ENCODE results near the gene TRIM37. TPM values are rescaled to one million over a fixed set of nuclear protein-coding genes. Genes with fewer than 3 reads are reported as not detected.
"Not testable (repeated sequence)": the region's sequence is repeated elsewhere in the genome, so short reads cannot be mapped to it uniquely, and the experiment has no call there.

TRIM37 gene
- total and polyA plus RNA-seq, 4 donors = 5.4 to 12.9 (median 8.1) TPM

- no peak for TF ChIP-seq CTCF (IDR thresholded peaks at IDR 0.05; ENCODE audit: low read depth, low read length, missing input control)
- TF ChIP-seq REST (IDR thresholded peaks at IDR 0.05) = peak; percentile 51
- peak in 1 of 2 donors; percentile 35 for TF ChIP-seq HNF4A (conservative IDR thresholded peaks at IDR 0.05)
- H3K36me3 ChIP-seq (ENCODE audit: control insufficient read depth in 4 of 4, insufficient read depth in 3 of 4, low read depth in 1 of 4, low read length in 3 of 4) = no peaks in the 10 kb centered on the region
- no peak for DNase-seq (ENCODE audit: low spot score)
These were observed 141.5 kb downstream of the TRIM37 start for GRCh38 chr17:58965221-58965620.

GRCh38 chr17:58960068-58960467, 146.6 kb downstream of the TRIM37 start:
- H3K9me3 ChIP-seq (ENCODE audit: control insufficient read depth in 4 of 4, low read length in 3 of 4) = no peaks in the 10 kb centered on the region
- no peak overlapping the region for H3K4me3 ChIP-seq (ENCODE audit: low read depth in 1 of 3, low read length in 3 of 3)
- no peak for DNase-seq (ENCODE audit: low spot score)
- H3K27me3 ChIP-seq (ENCODE audit: control insufficient read depth in 4 of 4, insufficient read depth in 4 of 4, low read length in 3 of 4) = no peaks in the 10 kb centered on the region
- no peak overlapping the region for H3K9ac ChIP-seq (ENCODE audit: low read depth in 1 of 2, low read length in 2 of 2)
- peak overlapping the region; percentile 24 to 27 for H3K27ac ChIP-seq (ENCODE audit: low read depth in 1 of 2, low read length in 2 of 2)
- peaks cover 0 to 8% (median 2%) of the 10 kb centered on the region in 4 donors for H3K4me1 ChIP-seq (ENCODE audit: control insufficient read depth in 4 of 4, insufficient read depth in 4 of 4, low read length in 3 of 4)
- H3K36me3 ChIP-seq (ENCODE audit: control insufficient read depth in 4 of 4, insufficient read depth in 3 of 4, low read depth in 1 of 4, low read length in 3 of 4) = no peaks in the 10 kb centered on the region
- TF ChIP-seq CTCF (IDR thresholded peaks at IDR 0.05; ENCODE audit: low read depth, low read length, missing input control) (peak; percentile 46), GABPA (IDR thresholded peaks at IDR 0.05 in 1 of 2, conservative IDR thresholded peaks at IDR 0.05 in 1 of 2) (no peak), RXRA (IDR thresholded peaks at IDR 0.05) (peak; percentile 47 to 59), FOXA2 (IDR thresholded peaks at IDR 0.05) (no peak), RAD21 (IDR thresholded peaks at IDR 0.05) (peak; percentile 89 to 91), YY1 (IDR thresholded peaks at IDR 0.05) (peak; percentile 39), SP1 (IDR thresholded peaks at IDR 0.05) (no peak), HNF4A (conservative IDR thresholded peaks at IDR 0.05) (peak; percentile 24 to 39)

More at GRCh38 chr17:58965221-58965620, 141.5 kb downstream of the TRIM37 start:
- 73% methylated on average over 3 of the region's 3 CpGs for WGBS
- Histone ChIP-seq H3K4me3 (ENCODE audit: low read depth in 1 of 3, low read length in 3 of 3) (no peak overlapping the region), H3K9ac (ENCODE audit: low read depth in 1 of 2, low read length in 2 of 2) (no peak overlapping the region), H3K9me3 (ENCODE audit: control insufficient read depth in 4 of 4, low read length in 3 of 4) (no peaks in the 10 kb centered on the region), H3K27ac (ENCODE audit: low read depth in 1 of 2, low read length in 2 of 2) (no peak overlapping the region), H3K27me3 (ENCODE audit: control insufficient read depth in 4 of 4, insufficient read depth in 4 of 4, low read length in 3 of 4) (no peaks in the 10 kb centered on the region), H3K4me1 (ENCODE audit: control insufficient read depth in 4 of 4, insufficient read depth in 4 of 4, low read length in 3 of 4) (peaks cover 0 to 7% (median 2%) of the 10 kb centered on the region in 4 donors)

GRCh38 chr17:58957725-58958073, 149.0 kb downstream of the TRIM37 start:
- not testable (repeated sequence) for H3K36me3 ChIP-seq (ENCODE audit: control insufficient read depth in 4 of 4, insufficient read depth in 3 of 4, low read depth in 1 of 4, low read length in 3 of 4); DNase-seq (ENCODE audit: low spot score); H3K27ac ChIP-seq (ENCODE audit: low read depth in 1 of 2, low read length in 2 of 2); H3K9me3 ChIP-seq (ENCODE audit: control insufficient read depth in 4 of 4, low read length in 3 of 4); H3K9ac ChIP-seq (ENCODE audit: low read depth in 1 of 2, low read length in 2 of 2); H3K27me3 ChIP-seq (ENCODE audit: control insufficient read depth in 4 of 4, insufficient read depth in 4 of 4, low read length in 3 of 4); H3K4me1 ChIP-seq (ENCODE audit: control insufficient read depth in 4 of 4, insufficient read depth in 4 of 4, low read length in 3 of 4); H3K4me3 ChIP-seq (ENCODE audit: low read depth in 1 of 3, low read length in 3 of 3)
- WGBS = 100% methylated on average over 1 of the region's 1 CpG
- peak in 1 of 2 donors; percentile 5 for TF ChIP-seq JUND (IDR thresholded peaks at IDR 0.05)

Data from liver (tissue), 9 donors.